ENCODE measurements around the gene SPATA2L. TPM values are rescaled to one million over a fixed set of nuclear protein-coding genes. Genes with fewer than 3 reads are reported as not detected.

The SPATA2L gene
- total and polyA plus RNA-seq, 2 of the 8 experiments (the other 6 are each of a cell fraction or from before 2014, with no cell fraction given): 9.3 to 12.5 TPM

- Histone ChIP-seq H2AFZ (ENCODE audit: low read length) (no peak overlapping the region), H2BK120ac (replicated peaks; ENCODE audit: low read depth, low read length) (no peak overlapping the region), H3K79me2 (ENCODE audit: control insufficient read depth in 1 of 2, insufficient read depth in 2 of 2, low read length in 2 of 2) (peaks cover 0 to 2% of the 10 kb centered on the region in 2 experiments; a peak in 1 of 4 replicates), H2BK12ac (ENCODE audit: low read depth, low read length) (no peak overlapping the region), H2AK5ac (ENCODE audit: low read depth, low read length) (no peak overlapping the region), H4K91ac (replicated peaks; ENCODE audit: insufficient read length, low read length) (no peak overlapping the region), H3K23ac (ENCODE audit: insufficient read length) (no peak overlapping the region), H3K23me2 (ENCODE audit: low read depth, low read length) (no peaks in the 10 kb centered on the region), H3K4me2 (ENCODE audit: insufficient read depth in 1 of 2, low read depth in 2 of 2, low read length in 2 of 2) (no peak overlapping the region), H3K9ac (replicated peaks in 1 of 4; ENCODE audit: extremely low read depth in 1 of 4, low read depth in 3 of 4, low read length in 3 of 4) (no peak overlapping the region), H3K4me1 (replicated peaks in 1 of 4; ENCODE audit: control insufficient read depth in 3 of 4, insufficient read depth in 4 of 4, low read length in 3 of 4) (no peaks in the 10 kb centered on the region), H3K56ac (replicated peaks; ENCODE audit: insufficient read length, low read depth, low read length) (no peak overlapping the region), H3K79me1 (ENCODE audit: low read depth, low read length) (peaks cover 6% of the 10 kb centered on the region), H3K27me3 (replicated peaks in 1 of 4; ENCODE audit: control insufficient read depth in 3 of 4, extremely low read depth in 1 of 4, insufficient read depth in 3 of 4, low read length in 3 of 4) (no peaks in the 10 kb centered on the region), H3K27ac (ENCODE audit: low read depth, low read length) (no peak overlapping the region), H3K4me3 (ENCODE audit: extremely low read depth in 1 of 4, insufficient read depth in 2 of 4, low read depth in 3 of 4, low read length in 4 of 4) (no peak overlapping the region), H2BK5ac (ENCODE audit: low read depth, low read length) (no peak overlapping the region), H3K9me3 (ENCODE audit: insufficient read depth in 2 of 2, low read depth in 1 of 2, low read length in 1 of 2) (no peaks in the 10 kb centered on the region), H3K36me3 (ENCODE audit: control insufficient read depth in 2 of 4, insufficient read depth in 4 of 4, low read length in 3 of 4) (peaks cover 3 to 40% (median 18%) of the 10 kb centered on the region in 4 experiments; a peak in 7 of 8 replicates), H4K8ac (ENCODE audit: extremely low read depth, insufficient read depth, low read length) (no peak overlapping the region; the same call in 1 of the 2 replicates), H3K4ac (replicated peaks; ENCODE audit: insufficient read length, low read depth, low read length) (no peak overlapping the region), H3K18ac (ENCODE audit: extremely low read depth, low read length) (no peak overlapping the region), H3K14ac (ENCODE audit: insufficient read length) (no peak overlapping the region), H4K5ac (ENCODE audit: insufficient read length, low read depth, low read length) (no peak overlapping the region), H4K20me1 (replicated peaks in 1 of 2; ENCODE audit: control insufficient read depth in 1 of 2, insufficient read depth in 2 of 2, low read length in 2 of 2) (peaks cover 0 to 27% of the 10 kb centered on the region in 2 experiments), H2BK20ac (ENCODE audit: low read length) (no peak overlapping the region), H2BK15ac (ENCODE audit: low read length) (no peak overlapping the region)
- DNase-seq (ENCODE audit: low read depth in 1 of 2, low spot score in 2 of 2) (no peak), FAIRE-seq (no peak)
- CTCF ChIA-PET (ENCODE audit: partially characterized antibody): interaction anchor here (0.7 to 1.2 kb wide), 2 partner anchors 17 to 26 kb away, joined by 4 read pairs; no protein-coding TSS in a partner anchor
- POLR2A ChIA-PET (ENCODE audit: partially characterized antibody): interaction anchor here (1.4 to 6.6 kb wide), 2 partner anchors 14 to 18 kb away, joined by 3 to 36 read pairs; no protein-coding TSS in a partner anchor
- 95% methylated on average over 11 of the region's 11 CpGs; no CpG with 5 or more reads in 1 of the 2 experiments for WGBS, 2 experiments (ENCODE audit: extremely low coverage in 1 of 2, insufficient coverage in 1 of 2, insufficient read length in 1 of 2, insufficient replicate concordance in 2 of 2, low coverage in 1 of 2, low lambda C conversion rate in 2 of 2, missing lambda C conversion rate in 1 of 2)
- no peak for TF ChIP-seq BACH1 (IDR thresholded peaks at IDR 0.05; ENCODE audit: low read length)
- no peak for TF ChIP-seq TAF7 (optimal IDR thresholded peaks at IDR 0.05; ENCODE audit: borderline replicate concordance, low read depth, low read length)
- no peak for TF ChIP-seq KDM4A (IDR thresholded peaks at IDR 0.05; ENCODE audit: low read depth, low read length, severe bottlenecking)
- no peak for TF ChIP-seq CEBPB (IDR thresholded peaks at IDR 0.05; ENCODE audit: low read depth, low read length)
- no peak for TF ChIP-seq ATF2 (IDR thresholded peaks at IDR 0.05; ENCODE audit: low read length)
- no peak for TF ChIP-seq TAF1 (IDR thresholded peaks at IDR 0.05; ENCODE audit: low read depth, low read length)
- no peak for TF ChIP-seq E2F6 (IDR thresholded peaks at IDR 0.05)
- no peak for TF ChIP-seq SIN3A (conservative IDR thresholded peaks at IDR 0.05 in 1 of 2, IDR thresholded peaks at IDR 0.05 in 1 of 2; ENCODE audit: low read depth in 1 of 2, low read length in 2 of 2)
- no peak for TF ChIP-seq CHD2 (IDR thresholded peaks at IDR 0.05; ENCODE audit: low read length)
- TF ChIP-seq FOSL1 (IDR thresholded peaks at IDR 0.05; ENCODE audit: insufficient read depth, low read depth, low read length): no peak
- TF ChIP-seq SP4 (IDR thresholded peaks at IDR 0.05; ENCODE audit: low read length): no peak
Observed at GRCh38 chr16:89693289-89693731, 8.2 kb downstream of the SPATA2L start.

Measured in H1 (cell line).